GM23338 (cell line): ENCODE measurements around the gene CNPY3.

Source experiments
- CREB1 ChIP-seq: fragments of 250-450 bp; sonication (Bioruptor Pico); IDR thresholded peaks from 2 replicates; pipeline ENCODE4 v1.5.0; 2020; ENCODE audit warnings: low read depth, mild to moderate bottlenecking, moderate library complexity
- EZH2 ChIP-seq: fragments of 200-600 bp; sonication (generic); IDR thresholded peaks from one replicate; pipeline ENCODE4 v1.8.0; 2017; ENCODE audit warnings: antibody characterized with exemption, mild to moderate bottlenecking, low read depth; ENCODE audit not compliant: unreplicated experiment
- EZH2phosphoT487 ChIP-seq: fragments of 200-600 bp; sonication (generic); IDR thresholded peaks from one replicate; pipeline ENCODE4 v1.8.1; 2018; ENCODE audit warnings: antibody characterized with exemption; ENCODE audit not compliant: unreplicated experiment
- JUNB ChIP-seq: IDR thresholded peaks from one replicate; pipeline ENCODE4 v1.6.1; 2016; ENCODE audit warnings: antibody characterized with exemption; ENCODE audit not compliant: unreplicated experiment
- NANOG ChIP-seq: IDR thresholded peaks from 2 replicates; pipeline ENCODE4 v1.6.1; 2016; ENCODE audit warnings: antibody characterized with exemption, borderline replicate concordance
- POLR2AphosphoS5 ChIP-seq: IDR thresholded peaks from 2 replicates; pipeline ENCODE4 v1.6.1; 2016; ENCODE audit warnings: antibody characterized with exemption, low read depth
- ZNF114 ChIP-seq: fragments of 250-450 bp; sonication (Bioruptor Pico); IDR thresholded peaks from 2 replicates; pipeline ENCODE4 v1.5.0; 2020; ENCODE audit warnings: mild to moderate bottlenecking, moderate library complexity
- TF ChIP-seq, protein P1 (sequence below), 2 experiments: fragments of 200-600 bp in 1 of 2; sonication (generic) in 1 of 2; conservative IDR thresholded peaks; 2 replicates each; pipeline versions ENCODE4 v1.5.1 to v1.6.1; 2016 to 2017; ENCODE audit warnings: antibody characterized with exemption in 2 of 2, low read depth in 2 of 2, mild to moderate bottlenecking in 2 of 2, moderate library complexity in 1 of 2
- TF ChIP-seq, protein P2 (sequence below): IDR thresholded peaks from one replicate; pipeline ENCODE4 v1.6.1; 2018; ENCODE audit warnings: antibody characterized with exemption; ENCODE audit not compliant: unreplicated experiment

DNA sequence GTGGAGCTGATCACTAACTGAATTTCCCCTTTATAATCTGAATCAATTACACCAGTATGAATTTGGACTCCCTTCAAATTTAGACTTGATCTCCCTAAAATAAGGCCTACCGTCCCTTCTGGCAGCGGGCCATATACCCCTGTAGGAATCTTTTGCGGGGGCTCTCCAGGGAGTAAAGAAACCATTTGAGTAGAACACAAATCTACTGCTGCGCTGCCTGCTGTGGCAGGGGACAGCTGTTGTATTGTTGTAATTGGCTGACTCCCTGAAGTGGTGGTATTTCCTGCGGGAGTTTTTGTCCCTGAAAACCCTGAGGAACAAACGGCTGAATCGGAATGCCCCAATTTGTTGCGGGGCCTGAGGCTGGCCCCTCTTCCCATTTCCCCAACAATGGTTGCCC lies 29.4 kb upstream of the CNPY3 start:
- no peak for TF ChIP-seq POLR2AphosphoS5
- TF ChIP-seq, protein P1, sequence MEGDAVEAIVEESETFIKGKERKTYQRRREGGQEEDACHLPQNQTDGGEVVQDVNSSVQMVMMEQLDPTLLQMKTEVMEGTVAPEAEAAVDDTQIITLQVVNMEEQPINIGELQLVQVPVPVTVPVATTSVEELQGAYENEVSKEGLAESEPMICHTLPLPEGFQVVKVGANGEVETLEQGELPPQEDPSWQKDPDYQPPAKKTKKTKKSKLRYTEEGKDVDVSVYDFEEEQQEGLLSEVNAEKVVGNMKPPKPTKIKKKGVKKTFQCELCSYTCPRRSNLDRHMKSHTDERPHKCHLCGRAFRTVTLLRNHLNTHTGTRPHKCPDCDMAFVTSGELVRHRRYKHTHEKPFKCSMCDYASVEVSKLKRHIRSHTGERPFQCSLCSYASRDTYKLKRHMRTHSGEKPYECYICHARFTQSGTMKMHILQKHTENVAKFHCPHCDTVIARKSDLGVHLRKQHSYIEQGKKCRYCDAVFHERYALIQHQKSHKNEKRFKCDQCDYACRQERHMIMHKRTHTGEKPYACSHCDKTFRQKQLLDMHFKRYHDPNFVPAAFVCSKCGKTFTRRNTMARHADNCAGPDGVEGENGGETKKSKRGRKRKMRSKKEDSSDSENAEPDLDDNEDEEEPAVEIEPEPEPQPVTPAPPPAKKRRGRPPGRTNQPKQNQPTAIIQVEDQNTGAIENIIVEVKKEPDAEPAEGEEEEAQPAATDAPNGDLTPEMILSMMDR (conservative IDR thresholded peaks at IDR 0.05; ENCODE audit: low read depth in 2 of 2) = no peak
- TF ChIP-seq EZH2 = no peak
- TF ChIP-seq, protein P2, sequence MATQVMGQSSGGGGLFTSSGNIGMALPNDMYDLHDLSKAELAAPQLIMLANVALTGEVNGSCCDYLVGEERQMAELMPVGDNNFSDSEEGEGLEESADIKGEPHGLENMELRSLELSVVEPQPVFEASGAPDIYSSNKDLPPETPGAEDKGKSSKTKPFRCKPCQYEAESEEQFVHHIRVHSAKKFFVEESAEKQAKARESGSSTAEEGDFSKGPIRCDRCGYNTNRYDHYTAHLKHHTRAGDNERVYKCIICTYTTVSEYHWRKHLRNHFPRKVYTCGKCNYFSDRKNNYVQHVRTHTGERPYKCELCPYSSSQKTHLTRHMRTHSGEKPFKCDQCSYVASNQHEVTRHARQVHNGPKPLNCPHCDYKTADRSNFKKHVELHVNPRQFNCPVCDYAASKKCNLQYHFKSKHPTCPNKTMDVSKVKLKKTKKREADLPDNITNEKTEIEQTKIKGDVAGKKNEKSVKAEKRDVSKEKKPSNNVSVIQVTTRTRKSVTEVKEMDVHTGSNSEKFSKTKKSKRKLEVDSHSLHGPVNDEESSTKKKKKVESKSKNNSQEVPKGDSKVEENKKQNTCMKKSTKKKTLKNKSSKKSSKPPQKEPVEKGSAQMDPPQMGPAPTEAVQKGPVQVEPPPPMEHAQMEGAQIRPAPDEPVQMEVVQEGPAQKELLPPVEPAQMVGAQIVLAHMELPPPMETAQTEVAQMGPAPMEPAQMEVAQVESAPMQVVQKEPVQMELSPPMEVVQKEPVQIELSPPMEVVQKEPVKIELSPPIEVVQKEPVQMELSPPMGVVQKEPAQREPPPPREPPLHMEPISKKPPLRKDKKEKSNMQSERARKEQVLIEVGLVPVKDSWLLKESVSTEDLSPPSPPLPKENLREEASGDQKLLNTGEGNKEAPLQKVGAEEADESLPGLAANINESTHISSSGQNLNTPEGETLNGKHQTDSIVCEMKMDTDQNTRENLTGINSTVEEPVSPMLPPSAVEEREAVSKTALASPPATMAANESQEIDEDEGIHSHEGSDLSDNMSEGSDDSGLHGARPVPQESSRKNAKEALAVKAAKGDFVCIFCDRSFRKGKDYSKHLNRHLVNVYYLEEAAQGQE = no peak
- TF ChIP-seq CREB1 = no peak
- TF ChIP-seq EZH2phosphoT487 = no peak
- no peak for TF ChIP-seq JUNB
- no peak for TF ChIP-seq ZNF114
- TF ChIP-seq NANOG = no peak
